Central memory CD8-positive, alpha-beta T cell (primary cell): ENCODE results near the gene ZFAND3.

ENCODE experiments used
- ATAC-seq: fragments of 150-1000 bp; cut with Tn5 transposase; replicated peaks from 2 replicates; pipeline ENCODE4 v1.10.0; 2022; ENCODE audit warnings: mild to moderate bottlenecking, moderate FRiP score, moderate number of reproducible peaks; ENCODE audit not compliant: poor library complexity, severe bottlenecking; ENCODE audit errors: extremely low read depth
- DNase-seq, 2 donors: peaks; one replicate each; pipeline ENCODE4 v3.0.0; 2021; ENCODE audit warnings: low spot score in 2 of 2
- H3K27ac Mint-ChIP-seq: one replicate; pipeline ENCODE4 v1.8.0; 2022; ENCODE audit warnings: low read depth, mild to moderate bottlenecking, moderate library complexity, mixed read lengths
- H3K27me3 Mint-ChIP-seq: one replicate; pipeline ENCODE4 v1.8.0; 2022; ENCODE audit warnings: mixed read lengths
- H3K36me3 Mint-ChIP-seq: one replicate; pipeline ENCODE4 v1.8.0; 2022; ENCODE audit warnings: mild to moderate bottlenecking, moderate library complexity, mixed read lengths; ENCODE audit not compliant: insufficient read depth
- H3K4me1 Mint-ChIP-seq: one replicate; pipeline ENCODE4 v1.8.0; 2022; ENCODE audit warnings: mixed read lengths
- H3K4me3 Mint-ChIP-seq: one replicate; pipeline ENCODE4 v1.8.0; 2022; ENCODE audit warnings: mild to moderate bottlenecking, moderate library complexity, mixed read lengths
- H3K9me3 Mint-ChIP-seq: one replicate; pipeline ENCODE4 v1.8.0; 2022; ENCODE audit warnings: mixed read lengths

ZFAND3 gene

DNA sequence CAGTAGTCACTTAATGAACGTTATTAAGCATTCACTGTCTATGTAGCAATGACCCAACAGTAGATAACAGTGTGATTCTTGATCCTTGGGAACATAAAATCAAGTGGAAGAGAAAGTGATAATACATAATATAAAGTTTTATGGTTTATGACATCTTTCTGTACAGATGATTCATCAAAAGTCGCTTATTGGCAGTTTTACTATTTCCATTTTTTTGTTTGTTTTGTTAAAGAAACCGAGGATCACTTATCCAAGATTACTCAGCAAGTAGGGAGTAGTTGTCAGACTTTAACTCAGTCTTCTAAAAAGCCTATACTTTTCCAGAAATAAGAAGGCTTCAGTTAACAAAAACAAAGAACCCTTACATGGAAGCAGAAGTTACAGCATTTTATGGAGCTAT is 260.8 kb downstream of the ZFAND3 start:
- no peak overlapping the region for H3K27ac Mint-ChIP-seq

DNA sequence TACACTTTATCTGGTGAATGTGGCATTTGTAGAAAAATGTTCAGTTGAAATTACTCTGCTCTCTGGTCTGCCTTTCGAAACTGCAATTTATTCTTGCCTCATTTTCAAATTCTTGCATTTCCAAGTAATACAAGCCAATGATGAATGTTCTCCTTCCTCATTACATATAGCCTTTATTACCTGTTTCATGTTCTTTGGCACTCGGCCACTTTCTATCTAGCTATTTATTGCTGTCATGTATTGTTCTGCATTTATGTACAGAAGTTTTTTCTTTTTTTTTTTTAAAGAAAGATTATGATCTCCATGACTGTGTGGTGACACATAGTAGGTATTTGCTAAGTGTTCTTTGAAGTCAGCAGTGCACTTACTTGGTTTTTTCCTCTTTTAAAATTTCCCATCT is 261.4 kb downstream of the ZFAND3 start:
- ATAC-seq (no peak), DNase-seq (no peak)
- Mint-ChIP-seq H3K27ac (no peak overlapping the region), H3K27me3 (no peaks in the 10 kb centered on the region), H3K4me1 (peaks cover 18% of the 10 kb centered on the region), H3K9me3 (no peaks in the 10 kb centered on the region), H3K4me3 (no peak overlapping the region), H3K36me3 (peaks cover 14% of the 10 kb centered on the region)

More for the DNA sequence above, 260.8 kb downstream of the ZFAND3 start:
- ATAC-seq (no peak), DNase-seq (no peak)
- Mint-ChIP-seq H3K9me3 (no peaks in the 10 kb centered on the region), H3K4me1 (peaks cover 18% of the 10 kb centered on the region), H3K27me3 (no peaks in the 10 kb centered on the region), H3K36me3 (peaks cover 16% of the 10 kb centered on the region), H3K4me3 (no peak overlapping the region)

DNA sequence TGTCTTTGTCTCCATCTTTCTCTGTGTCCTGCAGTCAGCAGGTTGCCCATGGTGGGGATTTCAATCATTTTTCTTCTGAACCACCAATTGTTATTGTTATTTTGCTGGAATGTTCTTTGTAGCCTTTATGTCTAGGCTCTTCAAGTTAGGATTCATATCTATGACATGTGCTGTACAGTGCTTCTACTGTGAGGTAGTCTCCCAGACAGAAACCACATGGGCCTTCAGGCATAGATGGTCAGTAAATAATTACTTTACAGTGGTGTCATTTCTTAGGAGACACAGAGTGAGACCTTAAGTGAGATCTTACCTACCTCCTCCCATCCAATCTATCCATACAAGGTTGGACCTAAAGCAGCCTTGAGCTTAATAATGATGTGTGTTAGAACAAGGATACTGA is 265.5 kb downstream of the ZFAND3 start:
- Mint-ChIP-seq H3K36me3 (peaks cover 25% of the 10 kb centered on the region), H3K4me3 (no peak overlapping the region), H3K27ac (no peak overlapping the region), H3K9me3 (no peaks in the 10 kb centered on the region), H3K27me3 (no peaks in the 10 kb centered on the region), H3K4me1 (peaks cover 23% of the 10 kb centered on the region)
- DNase-seq, result no peak
- ATAC-seq, result no peak

DNA sequence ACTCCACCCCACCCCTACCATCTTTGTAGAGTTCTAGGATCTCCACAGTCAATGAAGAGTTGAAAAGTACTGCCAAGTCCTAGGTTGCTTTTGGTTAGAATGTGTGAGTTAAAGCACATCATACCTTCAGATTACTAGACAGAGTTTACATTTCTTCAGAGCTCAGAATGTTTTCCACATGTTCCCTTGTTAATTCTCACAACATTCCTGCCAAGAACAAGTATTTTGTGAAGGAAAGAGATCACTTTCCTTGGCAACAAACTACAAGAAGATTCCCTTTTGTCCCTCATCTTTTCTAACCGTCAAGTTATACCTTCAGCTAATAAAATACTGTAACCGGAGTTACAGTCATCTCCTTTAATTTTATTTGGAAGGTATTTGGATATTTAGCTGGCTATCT is 266.8 kb downstream of the ZFAND3 start:
- DNase-seq (no peak), ATAC-seq (no peak)
- Mint-ChIP-seq H3K36me3 (peaks cover 25% of the 10 kb centered on the region), H3K9me3 (no peaks in the 10 kb centered on the region), H3K27ac (no peak overlapping the region), H3K4me1 (peaks cover 21% of the 10 kb centered on the region), H3K4me3 (no peak overlapping the region), H3K27me3 (no peaks in the 10 kb centered on the region)

DNA sequence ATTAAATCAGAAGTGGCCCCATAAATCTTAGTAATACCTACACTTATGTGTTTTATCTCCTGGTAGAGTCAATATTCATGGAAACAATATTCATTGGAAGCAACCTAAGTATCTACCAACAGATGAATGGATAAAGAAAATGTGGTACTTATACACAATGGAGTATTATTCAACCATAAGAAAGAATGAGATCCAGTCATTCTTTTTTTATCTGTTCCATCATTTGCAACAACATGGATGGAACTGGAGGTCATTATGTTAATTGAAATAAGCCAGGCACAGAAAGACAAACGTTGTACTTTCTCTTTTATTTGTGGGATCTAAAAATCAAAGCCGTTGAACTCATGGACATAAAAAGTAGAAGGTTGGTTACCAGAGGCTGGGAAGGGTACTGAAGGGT is 268.5 kb downstream of the ZFAND3 start:
- H3K36me3 Mint-ChIP-seq, result peaks cover 22% of the 10 kb centered on the region
- H3K27ac Mint-ChIP-seq, result no peak overlapping the region
- no peaks in the 10 kb centered on the region for H3K27me3 Mint-ChIP-seq
- H3K4me3 Mint-ChIP-seq, result no peak overlapping the region
- ATAC-seq, result no peak
- H3K4me1 Mint-ChIP-seq, result peaks cover 18% of the 10 kb centered on the region
- no peaks in the 10 kb centered on the region for H3K9me3 Mint-ChIP-seq
- DNase-seq, result no peak

DNA sequence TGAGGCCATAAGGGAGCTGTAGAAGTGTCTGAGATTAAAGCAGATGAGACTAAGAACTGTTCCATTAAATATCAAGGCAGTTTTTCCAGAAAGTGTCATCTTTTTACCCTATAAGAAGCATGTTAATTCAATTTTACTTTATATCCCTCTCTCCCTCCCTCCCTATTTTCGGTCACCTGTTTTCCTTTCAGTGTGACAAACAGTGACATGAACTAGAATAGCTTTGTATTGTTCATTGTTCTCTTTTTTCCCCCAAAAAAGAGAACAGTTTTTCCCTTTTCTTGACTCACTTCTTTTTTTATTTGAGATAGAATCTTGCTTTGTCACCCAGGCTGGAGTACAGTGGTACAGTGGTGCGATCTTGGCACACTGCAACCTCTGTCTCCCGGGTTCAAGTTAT is 269.3 kb downstream of the ZFAND3 start:
- DNase-seq, result no peak
- Mint-ChIP-seq H3K9me3 (no peaks in the 10 kb centered on the region), H3K27ac (no peak overlapping the region)

DNA sequence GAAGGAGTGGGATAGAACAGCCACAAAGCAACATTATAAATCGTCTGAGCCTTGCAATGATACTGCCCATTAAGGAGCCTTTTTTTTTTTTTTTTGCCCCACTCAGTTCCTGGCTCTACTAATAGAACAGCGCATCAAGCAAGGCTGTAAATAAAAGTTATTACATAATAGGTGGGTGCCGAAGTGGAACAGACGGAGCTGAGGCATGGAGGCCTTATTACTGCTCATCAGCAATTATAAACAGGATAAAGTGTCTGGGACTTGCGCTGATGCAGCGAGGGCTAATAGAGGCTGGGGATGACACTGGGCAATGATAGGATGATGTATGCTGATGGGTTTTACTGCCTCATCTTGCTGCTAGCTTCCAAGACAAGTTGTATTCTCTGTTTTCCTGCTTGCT is 272.1 kb downstream of the ZFAND3 start:
- no peak for ATAC-seq
- Mint-ChIP-seq H3K27ac (no peak overlapping the region), H3K27me3 (no peaks in the 10 kb centered on the region), H3K4me1 (peaks cover 18% of the 10 kb centered on the region), H3K36me3 (peaks cover 10% of the 10 kb centered on the region), H3K4me3 (no peak overlapping the region), H3K9me3 (no peaks in the 10 kb centered on the region)
- no peak for DNase-seq

More for the DNA sequence above, 269.3 kb downstream of the ZFAND3 start:
- no peak for ATAC-seq
- Mint-ChIP-seq H3K4me1 (peaks cover 18% of the 10 kb centered on the region), H3K36me3 (peaks cover 19% of the 10 kb centered on the region), H3K27me3 (no peaks in the 10 kb centered on the region), H3K4me3 (no peak overlapping the region)

DNA sequence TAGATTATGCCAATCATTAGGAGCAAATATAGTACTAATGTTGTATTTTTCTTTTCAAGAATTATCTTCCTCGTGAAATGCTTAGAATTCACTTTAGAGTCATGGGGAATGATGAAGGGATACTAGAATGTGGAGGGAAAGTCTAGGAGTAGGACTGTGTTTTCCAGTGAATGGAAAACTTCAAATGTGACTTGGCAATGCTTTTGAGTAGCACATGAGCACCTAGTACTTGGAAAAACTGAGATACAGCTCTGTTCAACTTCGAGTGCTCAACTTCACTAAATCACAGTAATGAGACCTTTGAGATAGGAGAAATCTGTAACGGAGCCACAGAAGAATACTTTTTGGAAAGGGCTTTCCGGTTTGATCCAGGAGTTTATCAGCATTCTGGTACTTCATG is 272.9 kb downstream of the ZFAND3 start:
- H3K4me1 Mint-ChIP-seq, result peaks cover 18% of the 10 kb centered on the region
- DNase-seq, result no peak
- peaks cover 6% of the 10 kb centered on the region for H3K36me3 Mint-ChIP-seq
- H3K27ac Mint-ChIP-seq, result no peak overlapping the region
- H3K27me3 Mint-ChIP-seq, result no peaks in the 10 kb centered on the region
- H3K9me3 Mint-ChIP-seq, result no peaks in the 10 kb centered on the region
- no peak overlapping the region for H3K4me3 Mint-ChIP-seq
- no peak for ATAC-seq

DNA sequence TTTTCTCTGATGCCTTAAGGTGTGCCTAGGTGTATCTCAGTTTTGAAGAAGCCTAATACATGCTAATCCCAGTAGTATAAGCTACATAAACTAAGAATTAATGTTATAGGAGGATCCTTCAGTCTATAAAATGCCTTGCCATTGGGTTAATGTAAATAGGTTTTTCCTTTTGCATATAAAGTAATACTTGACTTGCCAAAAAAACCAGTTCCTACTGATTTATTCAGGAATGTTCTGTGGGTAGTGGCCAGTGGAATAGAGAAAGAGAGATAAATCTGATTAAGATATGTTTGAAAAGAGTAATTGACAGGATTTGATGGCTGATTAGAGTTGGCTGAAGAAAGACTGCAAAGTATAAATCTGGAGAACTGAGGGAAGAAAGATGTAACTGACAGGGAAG is 273.4 kb downstream of the ZFAND3 start:
- Mint-ChIP-seq H3K27ac (no peak overlapping the region), H3K4me3 (no peak overlapping the region), H3K27me3 (no peaks in the 10 kb centered on the region), H3K4me1 (peaks cover 15% of the 10 kb centered on the region), H3K9me3 (no peaks in the 10 kb centered on the region), H3K36me3 (peaks cover 6% of the 10 kb centered on the region)
- no peak for ATAC-seq
- no peak for DNase-seq

DNA sequence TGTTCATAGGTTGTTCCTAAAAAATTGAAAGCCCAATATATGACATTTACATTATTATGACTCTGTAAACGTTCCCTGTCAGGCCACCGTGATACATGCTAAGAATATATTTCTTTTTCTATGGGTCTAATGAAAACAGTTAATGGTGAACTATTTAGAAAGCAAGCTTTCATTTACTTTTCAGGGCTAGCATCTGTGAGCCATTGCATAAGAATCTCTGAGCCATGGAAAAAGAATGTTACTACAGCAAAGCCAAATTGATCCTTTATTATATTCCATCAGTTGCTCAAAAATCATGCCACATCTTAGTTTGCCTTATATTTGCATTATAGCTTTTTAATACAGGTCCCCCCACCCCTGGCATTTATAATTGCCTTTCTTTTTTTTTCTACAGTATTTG is 275.5 kb downstream of the ZFAND3 start:
- H3K27me3 Mint-ChIP-seq, result no peaks in the 10 kb centered on the region
- H3K36me3 Mint-ChIP-seq, result peaks cover 2% of the 10 kb centered on the region
- H3K4me3 Mint-ChIP-seq, result no peak overlapping the region
- ATAC-seq (no peak), DNase-seq (no peak)
- H3K9me3 Mint-ChIP-seq, result no peaks in the 10 kb centered on the region
- no peak overlapping the region for H3K27ac Mint-ChIP-seq
- peaks cover 7% of the 10 kb centered on the region for H3K4me1 Mint-ChIP-seq

DNA sequence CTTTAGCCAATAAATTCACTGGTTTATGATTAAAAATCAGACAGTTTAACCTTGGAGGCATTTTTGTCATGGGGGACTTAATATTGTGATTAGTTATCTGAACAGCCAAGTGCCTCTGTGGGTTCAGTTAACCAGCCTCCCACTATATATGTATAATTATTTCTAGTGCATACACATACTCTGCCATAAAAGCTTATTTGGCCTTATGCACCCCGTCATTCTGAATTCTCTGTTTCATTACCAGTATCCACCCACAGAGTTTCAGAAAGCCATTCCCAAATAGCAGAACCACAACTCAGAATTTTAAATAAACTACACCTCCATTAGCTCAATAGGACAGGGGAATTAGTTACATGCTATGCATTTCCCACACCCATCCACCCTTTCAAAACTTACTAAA is 279.7 kb downstream of the ZFAND3 start:
- H3K4me1 Mint-ChIP-seq, result no peaks in the 10 kb centered on the region
- H3K4me3 Mint-ChIP-seq, result no peak overlapping the region
- H3K27me3 Mint-ChIP-seq, result no peaks in the 10 kb centered on the region
- no peak for DNase-seq
- peaks cover 2% of the 10 kb centered on the region for H3K36me3 Mint-ChIP-seq
- H3K9me3 Mint-ChIP-seq, result no peaks in the 10 kb centered on the region
- no peak overlapping the region for H3K27ac Mint-ChIP-seq
- ATAC-seq, result no peak

DNA sequence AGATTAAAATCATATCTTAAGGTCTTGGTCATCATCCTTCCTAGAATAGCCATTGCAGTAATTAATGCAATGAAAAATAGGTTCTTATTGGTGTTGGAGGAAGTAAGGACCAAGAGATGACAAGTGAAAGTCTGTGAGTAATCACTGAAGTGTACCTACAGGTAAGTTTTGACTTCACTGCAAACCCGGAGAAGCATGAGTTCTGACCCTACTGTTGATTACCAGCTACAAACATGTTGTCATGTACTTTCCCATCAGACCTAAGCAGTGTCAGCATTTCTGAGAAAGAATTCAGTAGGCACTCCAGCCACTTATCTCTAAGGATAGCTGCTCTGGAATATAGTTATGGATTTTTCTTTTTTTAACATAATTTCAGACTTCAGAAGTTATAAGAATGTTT is 280.9 kb downstream of the ZFAND3 start:
- H3K4me3 Mint-ChIP-seq, result no peak overlapping the region
- no peaks in the 10 kb centered on the region for H3K4me1 Mint-ChIP-seq
- peaks cover 2% of the 10 kb centered on the region for H3K36me3 Mint-ChIP-seq
- H3K9me3 Mint-ChIP-seq, result no peaks in the 10 kb centered on the region
- DNase-seq, result no peak
- no peak for ATAC-seq
- H3K27ac Mint-ChIP-seq, result no peak overlapping the region
- no peaks in the 10 kb centered on the region for H3K27me3 Mint-ChIP-seq

DNA sequence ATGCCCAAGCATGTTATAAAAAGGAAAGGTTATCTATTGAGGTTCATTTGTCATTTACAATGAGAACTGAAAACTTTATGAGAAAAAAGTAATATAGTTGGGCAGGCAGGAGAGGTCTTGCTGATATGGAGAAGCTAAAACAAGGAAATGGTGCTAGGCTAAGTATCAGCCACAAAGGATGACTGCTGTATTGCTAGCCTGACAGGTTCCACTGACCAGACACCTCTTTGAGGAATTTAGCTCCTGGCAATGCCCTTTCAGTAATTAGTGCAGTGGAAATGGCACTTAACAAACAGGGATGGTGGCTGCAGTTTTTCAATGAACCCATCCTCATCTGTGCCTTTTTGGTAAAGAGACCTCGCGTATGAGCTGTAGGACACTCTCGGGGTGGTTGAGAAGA is 284.4 kb downstream of the ZFAND3 start:
- no peaks in the 10 kb centered on the region for H3K9me3 Mint-ChIP-seq
- H3K27ac Mint-ChIP-seq, result no peak overlapping the region
- ATAC-seq, result no peak
- H3K27me3 Mint-ChIP-seq, result no peaks in the 10 kb centered on the region
- H3K4me1 Mint-ChIP-seq, result peaks cover 9% of the 10 kb centered on the region
- no peak for DNase-seq
- peaks cover 9% of the 10 kb centered on the region for H3K36me3 Mint-ChIP-seq
- no peak overlapping the region for H3K4me3 Mint-ChIP-seq

DNA sequence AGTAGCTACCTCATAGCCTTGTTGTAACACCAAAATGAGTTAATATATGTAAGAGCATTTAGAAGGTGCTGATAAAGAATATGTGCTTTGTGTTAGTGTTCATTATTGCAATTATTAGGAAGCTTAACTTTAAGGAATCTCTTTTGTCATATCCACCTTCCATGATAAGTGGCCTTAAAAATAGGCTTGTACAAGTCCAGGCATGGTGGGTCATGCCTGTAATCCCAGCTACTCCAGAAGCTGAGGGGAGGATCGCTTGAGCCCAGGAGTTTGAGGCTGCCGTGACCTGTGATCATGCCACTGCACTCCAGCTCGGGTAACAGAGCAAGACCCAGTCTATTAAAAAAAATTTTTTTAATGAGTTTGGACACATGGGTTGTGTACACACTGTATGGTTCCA is 285.5 kb downstream of the ZFAND3 start:
- no peak overlapping the region for H3K4me3 Mint-ChIP-seq
- no peak overlapping the region for H3K27ac Mint-ChIP-seq
- H3K36me3 Mint-ChIP-seq, result peaks cover 13% of the 10 kb centered on the region
- peaks cover 10% of the 10 kb centered on the region for H3K4me1 Mint-ChIP-seq
- ATAC-seq, result no peak
- DNase-seq, result no peak
- H3K9me3 Mint-ChIP-seq, result no peaks in the 10 kb centered on the region
- H3K27me3 Mint-ChIP-seq, result no peaks in the 10 kb centered on the region
